SK-N-SH treated with all-trans-retinoic acid at 6 μM for 48 hours (cell line): ENCODE data around the gene DCAF7.

Source experiments
- ATAC-seq: fragments of 200-7000 bp; cut with Tn5 transposase; 3 replicates; pipeline ENCODE4 v1.9.1; 2020; ENCODE audit warnings: mild to moderate bottlenecking, moderate library complexity
- ARNTL ChIP-seq: fragments of 450-650 bp; formaldehyde crosslinking; IDR thresholded peaks from 2 replicates; pipeline ENCODE4 v1.5.0; 2020; ENCODE audit warnings: low read depth, mild to moderate bottlenecking, moderate library complexity, borderline replicate concordance
- BACH2 ChIP-seq: fragments of 250-450 bp; sonication (Bioruptor Pico); IDR thresholded peaks from 2 replicates; pipeline ENCODE4 v1.9.0; 2021; ENCODE audit warnings: mild to moderate bottlenecking, borderline replicate concordance
- CSDC2 ChIP-seq: fragments of 250-450 bp; sonication (Bioruptor Pico); IDR thresholded peaks from 2 replicates; pipeline ENCODE4 v1.5.0; 2020; ENCODE audit warnings: mild to moderate bottlenecking, moderate library complexity
- CSRNP3 ChIP-seq: fragments of 250-450 bp; sonication (Bioruptor Pico); IDR thresholded peaks from 2 replicates; pipeline ENCODE4 v1.5.1; 2021; ENCODE audit warnings: mild to moderate bottlenecking, moderate library complexity
- GLIS3 ChIP-seq: fragments of 250-450 bp; sonication (Bioruptor Pico); IDR thresholded peaks from 2 replicates; pipeline ENCODE4 v1.5.0; 2020; ENCODE audit warnings: mild to moderate bottlenecking, moderate library complexity
- ISL1 ChIP-seq: fragments of 250-450 bp; sonication (Bioruptor Pico); IDR thresholded peaks from 2 replicates; pipeline ENCODE4 v2.1.2; 2022; ENCODE audit warnings: mild to moderate bottlenecking, moderate library complexity
- POU6F1 ChIP-seq: fragments of 250-450 bp; sonication (Bioruptor Pico); IDR thresholded peaks from 2 replicates; pipeline ENCODE4 v1.8.0; 2021; ENCODE audit warnings: low read depth, mild to moderate bottlenecking, moderate library complexity, borderline replicate concordance
- PPARA ChIP-seq: fragments of 250-450 bp; sonication (Bioruptor Pico); IDR thresholded peaks from 2 replicates; pipeline ENCODE4 v1.5.0; 2020; ENCODE audit warnings: mild to moderate bottlenecking, borderline replicate concordance
- RARB ChIP-seq: fragments of 250-450 bp; sonication (Bioruptor Pico); IDR thresholded peaks from 2 replicates; pipeline ENCODE4 v1.8.0; 2021; ENCODE audit warnings: mild to moderate bottlenecking, moderate library complexity
- SNAI2 ChIP-seq: fragments of 250-450 bp; sonication (Bioruptor Pico); IDR thresholded peaks from 2 replicates; pipeline ENCODE4 v1.5.0; 2020; ENCODE audit warnings: mild to moderate bottlenecking, moderate library complexity
- TCF4 ChIP-seq: fragments of 250-450 bp; sonication (Bioruptor Pico); IDR thresholded peaks from 2 replicates; pipeline ENCODE4 v1.8.0; 2021; ENCODE audit warnings: mild to moderate bottlenecking, moderate library complexity, borderline replicate concordance
- TOX ChIP-seq: fragments of 250-450 bp; sonication (Bioruptor Pico); IDR thresholded peaks from 2 replicates; pipeline ENCODE4 v1.8.0; 2021; ENCODE audit warnings: mild to moderate bottlenecking, moderate library complexity, borderline replicate concordance
- ZC3H10 ChIP-seq: fragments of 250-450 bp; sonication (Bioruptor Pico); IDR thresholded peaks from 2 replicates; pipeline ENCODE4 v1.5.1; 2021; ENCODE audit warnings: mild to moderate bottlenecking, moderate library complexity
- ZFP3 ChIP-seq: fragments of 250-450 bp; sonication (Bioruptor Pico); IDR thresholded peaks from 2 replicates; pipeline ENCODE4 v1.5.0; 2020; ENCODE audit warnings: mild to moderate bottlenecking, moderate library complexity
- ZFP30 ChIP-seq: fragments of 450-650 bp; formaldehyde crosslinking; IDR thresholded peaks from 2 replicates; pipeline ENCODE4 v1.5.0; 2022; ENCODE audit warnings: mild to moderate bottlenecking, moderate library complexity
- ZNF565 ChIP-seq: fragments of 450-650 bp; formaldehyde crosslinking; conservative IDR thresholded peaks from 2 replicates; pipeline ENCODE4 v1.5.0; 2020; ENCODE audit warnings: low read depth, mild to moderate bottlenecking, moderate library complexity
- ZNF8 ChIP-seq: fragments of 450-650 bp; formaldehyde crosslinking; IDR thresholded peaks from 2 replicates; pipeline ENCODE4 v1.5.0; 2020; ENCODE audit warnings: mild to moderate bottlenecking, moderate library complexity
- TF ChIP-seq, protein P1 (sequence below): fragments of 250-450 bp; sonication (Bioruptor Pico); IDR thresholded peaks from 2 replicates; pipeline ENCODE4 v1.8.0; 2020; ENCODE audit warnings: mild to moderate bottlenecking, moderate library complexity, borderline replicate concordance
- TF ChIP-seq, protein P2 (sequence below): fragments of 250-450 bp; sonication (Bioruptor Pico); IDR thresholded peaks from 2 replicates; pipeline ENCODE4 v1.5.1; 2020; ENCODE audit warnings: low read depth, mild to moderate bottlenecking, moderate library complexity
- TF ChIP-seq, protein P3 (sequence below): fragments of 250-450 bp; sonication (Bioruptor Pico); IDR thresholded peaks from 2 replicates; pipeline ENCODE4 v1.5.0; 2020; ENCODE audit warnings: mild to moderate bottlenecking, moderate library complexity

Gene DCAF7

GRCh38 chr17:63531022-63531965, 19.0 kb upstream of the DCAF7 start:
- no peak for ATAC-seq
- no peak for TF ChIP-seq CSDC2 (CRISPR knock-in tag)

DNA sequence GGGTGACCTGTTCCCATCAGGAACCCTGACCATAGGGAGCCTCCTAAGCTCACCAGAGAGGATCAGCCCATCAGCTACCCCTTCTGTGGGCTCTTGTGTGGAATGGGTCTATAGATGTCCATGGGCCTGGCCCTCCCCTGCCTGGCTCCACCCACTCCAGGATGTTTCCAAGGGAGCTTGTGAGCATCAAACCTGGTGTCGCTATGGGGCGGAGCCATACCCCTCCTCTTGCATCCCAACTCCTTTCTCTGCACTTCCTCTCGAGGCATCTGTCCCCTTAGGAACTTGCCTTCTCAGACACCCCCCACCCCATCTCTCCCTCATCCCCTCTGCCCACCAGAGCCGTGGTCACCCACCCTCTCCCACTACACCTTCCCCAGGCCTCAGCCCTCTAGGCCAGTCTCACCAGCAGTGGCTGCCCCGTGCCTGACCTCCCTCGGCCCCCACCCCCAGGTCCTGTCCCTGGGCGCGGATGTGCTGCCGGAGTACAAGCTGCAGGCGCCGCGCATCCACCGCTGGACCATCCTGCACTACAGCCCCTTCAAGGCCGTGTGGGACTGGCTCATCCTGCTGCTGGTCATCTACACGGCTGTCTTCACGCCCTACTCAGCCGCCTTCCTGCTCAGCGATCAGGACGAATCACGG, 16.7 kb upstream of the DCAF7 start:
- no peak for TF ChIP-seq ISL1 (CRISPR knock-in tag)
- no peak for TF ChIP-seq TCF4
- TF ChIP-seq ZNF8 (CRISPR knock-in tag) = no peak
- TF ChIP-seq BACH2 (CRISPR knock-in tag) = no peak
- TF ChIP-seq, protein P1, sequence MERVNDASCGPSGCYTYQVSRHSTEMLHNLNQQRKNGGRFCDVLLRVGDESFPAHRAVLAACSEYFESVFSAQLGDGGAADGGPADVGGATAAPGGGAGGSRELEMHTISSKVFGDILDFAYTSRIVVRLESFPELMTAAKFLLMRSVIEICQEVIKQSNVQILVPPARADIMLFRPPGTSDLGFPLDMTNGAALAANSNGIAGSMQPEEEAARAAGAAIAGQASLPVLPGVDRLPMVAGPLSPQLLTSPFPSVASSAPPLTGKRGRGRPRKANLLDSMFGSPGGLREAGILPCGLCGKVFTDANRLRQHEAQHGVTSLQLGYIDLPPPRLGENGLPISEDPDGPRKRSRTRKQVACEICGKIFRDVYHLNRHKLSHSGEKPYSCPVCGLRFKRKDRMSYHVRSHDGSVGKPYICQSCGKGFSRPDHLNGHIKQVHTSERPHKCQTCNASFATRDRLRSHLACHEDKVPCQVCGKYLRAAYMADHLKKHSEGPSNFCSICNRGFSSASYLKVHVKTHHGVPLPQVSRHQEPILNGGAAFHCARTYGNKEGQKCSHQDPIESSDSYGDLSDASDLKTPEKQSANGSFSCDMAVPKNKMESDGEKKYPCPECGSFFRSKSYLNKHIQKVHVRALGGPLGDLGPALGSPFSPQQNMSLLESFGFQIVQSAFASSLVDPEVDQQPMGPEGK (CRISPR knock-in tag) = no peak
- no peak for TF ChIP-seq PPARA (CRISPR knock-in tag)
- TF ChIP-seq, protein P2, sequence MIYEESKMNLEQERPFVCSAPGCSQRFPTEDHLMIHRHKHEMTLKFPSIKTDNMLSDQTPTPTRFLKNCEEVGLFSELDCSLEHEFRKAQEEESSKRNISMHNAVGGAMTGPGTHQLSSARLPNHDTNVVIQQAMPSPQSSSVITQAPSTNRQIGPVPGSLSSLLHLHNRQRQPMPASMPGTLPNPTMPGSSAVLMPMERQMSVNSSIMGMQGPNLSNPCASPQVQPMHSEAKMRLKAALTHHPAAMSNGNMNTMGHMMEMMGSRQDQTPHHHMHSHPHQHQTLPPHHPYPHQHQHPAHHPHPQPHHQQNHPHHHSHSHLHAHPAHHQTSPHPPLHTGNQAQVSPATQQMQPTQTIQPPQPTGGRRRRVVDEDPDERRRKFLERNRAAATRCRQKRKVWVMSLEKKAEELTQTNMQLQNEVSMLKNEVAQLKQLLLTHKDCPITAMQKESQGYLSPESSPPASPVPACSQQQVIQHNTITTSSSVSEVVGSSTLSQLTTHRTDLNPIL (CRISPR knock-in tag) = no peak
- TF ChIP-seq, protein P3, sequence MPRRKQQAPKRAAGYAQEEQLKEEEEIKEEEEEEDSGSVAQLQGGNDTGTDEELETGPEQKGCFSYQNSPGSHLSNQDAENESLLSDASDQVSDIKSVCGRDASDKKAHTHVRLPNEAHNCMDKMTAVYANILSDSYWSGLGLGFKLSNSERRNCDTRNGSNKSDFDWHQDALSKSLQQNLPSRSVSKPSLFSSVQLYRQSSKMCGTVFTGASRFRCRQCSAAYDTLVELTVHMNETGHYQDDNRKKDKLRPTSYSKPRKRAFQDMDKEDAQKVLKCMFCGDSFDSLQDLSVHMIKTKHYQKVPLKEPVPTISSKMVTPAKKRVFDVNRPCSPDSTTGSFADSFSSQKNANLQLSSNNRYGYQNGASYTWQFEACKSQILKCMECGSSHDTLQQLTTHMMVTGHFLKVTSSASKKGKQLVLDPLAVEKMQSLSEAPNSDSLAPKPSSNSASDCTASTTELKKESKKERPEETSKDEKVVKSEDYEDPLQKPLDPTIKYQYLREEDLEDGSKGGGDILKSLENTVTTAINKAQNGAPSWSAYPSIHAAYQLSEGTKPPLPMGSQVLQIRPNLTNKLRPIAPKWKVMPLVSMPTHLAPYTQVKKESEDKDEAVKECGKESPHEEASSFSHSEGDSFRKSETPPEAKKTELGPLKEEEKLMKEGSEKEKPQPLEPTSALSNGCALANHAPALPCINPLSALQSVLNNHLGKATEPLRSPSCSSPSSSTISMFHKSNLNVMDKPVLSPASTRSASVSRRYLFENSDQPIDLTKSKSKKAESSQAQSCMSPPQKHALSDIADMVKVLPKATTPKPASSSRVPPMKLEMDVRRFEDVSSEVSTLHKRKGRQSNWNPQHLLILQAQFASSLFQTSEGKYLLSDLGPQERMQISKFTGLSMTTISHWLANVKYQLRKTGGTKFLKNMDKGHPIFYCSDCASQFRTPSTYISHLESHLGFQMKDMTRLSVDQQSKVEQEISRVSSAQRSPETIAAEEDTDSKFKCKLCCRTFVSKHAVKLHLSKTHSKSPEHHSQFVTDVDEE (CRISPR knock-in tag) = no peak
- no peak for TF ChIP-seq SNAI2 (CRISPR knock-in tag)
- no peak for TF ChIP-seq RARB (CRISPR knock-in tag)
- no peak for TF ChIP-seq CSRNP3 (CRISPR knock-in tag)
- TF ChIP-seq ZC3H10 (CRISPR knock-in tag) = no peak
- TF ChIP-seq ZFP3 (CRISPR knock-in tag) = no peak
- no peak for TF ChIP-seq GLIS3 (CRISPR knock-in tag)
- TF ChIP-seq ARNTL (CRISPR knock-in tag) = no peak
- TF ChIP-seq, all 23 proteins: peak for 0
- no peak for ATAC-seq

GRCh38 chr17:63534078-63534570, 16.2 kb upstream of the DCAF7 start:
- no peak for TF ChIP-seq TOX (CRISPR knock-in tag)
- TF ChIP-seq, protein P1 (CRISPR knock-in tag) = no peak
- no peak for TF ChIP-seq POU6F1 (CRISPR knock-in tag)
- TF ChIP-seq SNAI2 (CRISPR knock-in tag) = no peak
- TF ChIP-seq ZFP3 (CRISPR knock-in tag) = no peak
- TF ChIP-seq ZFP30 (CRISPR knock-in tag) = no peak
- no peak for TF ChIP-seq CSDC2 (CRISPR knock-in tag)
- no peak for TF ChIP-seq BACH2 (CRISPR knock-in tag)
- no peak for TF ChIP-seq ZNF8 (CRISPR knock-in tag)
- TF ChIP-seq ZNF565 (CRISPR knock-in tag) = no peak
- TF ChIP-seq ISL1 (CRISPR knock-in tag) = no peak
- TF ChIP-seq GLIS3 (CRISPR knock-in tag) = no peak
- no peak for TF ChIP-seq PPARA (CRISPR knock-in tag)
- TF ChIP-seq RARB (CRISPR knock-in tag) = no peak
- no peak for ATAC-seq
